Measurements from ENCODE around the gene CALR. TPM values are rescaled to one million over a fixed set of nuclear protein-coding genes. Genes with fewer than 3 reads are reported as not detected.

CALR gene
- polyA plus RNA-seq, 2 of the 4 experiments (the other 2 are of a cell fraction): 419 to 494 TPM

DNA sequence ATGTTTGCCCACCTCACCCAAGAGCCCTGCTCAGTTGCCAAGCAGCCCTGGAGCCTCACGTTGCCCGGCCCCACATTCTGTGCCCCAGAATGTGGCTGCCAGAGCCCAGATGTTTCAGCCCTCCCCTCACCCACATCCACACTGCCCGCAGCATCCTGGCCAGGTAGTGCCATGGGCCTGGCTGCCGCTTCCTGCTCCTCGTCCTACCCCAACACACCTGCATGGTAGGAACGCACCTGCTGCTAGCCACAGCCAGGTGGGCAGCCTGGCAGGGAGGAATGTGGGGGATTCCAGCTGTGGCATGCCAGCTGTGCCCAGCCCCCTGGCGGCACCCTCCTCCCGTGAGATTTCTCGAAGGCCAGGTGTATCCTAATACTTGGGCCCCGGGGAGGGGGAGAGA, 49.4 kb downstream of the CALR start:
- no peak overlapping the region for H3K4me3 ChIP-seq
- FAIRE-seq (no peak), DNase-seq (ENCODE audit: low read depth in 1 of 2, low spot score in 1 of 2) (no peak), ATAC-seq (no peak)
- no peak overlapping the region for H3K27ac ChIP-seq
- ChIA-PET CTCF (no interaction called here), POLR2A (no interaction called here)
- H3K4me1 ChIP-seq: 0 out of 3 replicates have a peak, but pooled peaks cover 3% of the 10 kb centered on the region
- TF ChIP-seq, protein P1, sequence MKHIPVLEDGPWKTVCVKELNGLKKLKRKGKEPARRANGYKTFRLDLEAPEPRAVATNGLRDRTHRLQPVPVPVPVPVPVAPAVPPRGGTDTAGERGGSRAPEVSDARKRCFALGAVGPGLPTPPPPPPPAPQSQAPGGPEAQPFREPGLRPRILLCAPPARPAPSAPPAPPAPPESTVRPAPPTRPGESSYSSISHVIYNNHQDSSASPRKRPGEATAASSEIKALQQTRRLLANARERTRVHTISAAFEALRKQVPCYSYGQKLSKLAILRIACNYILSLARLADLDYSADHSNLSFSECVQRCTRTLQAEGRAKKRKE (CRISPR knock-in tag; IDR thresholded peaks at IDR 0.05; ENCODE audit: low read depth): no peak
- TF ChIP-seq TFCP2L1 (CRISPR knock-in tag; IDR thresholded peaks at IDR 0.05) (no peak), RNF2 (IDR thresholded peaks at IDR 0.05; ENCODE audit: borderline replicate concordance, low read depth) (no peak), HEYL (CRISPR knock-in tag; IDR thresholded peaks at IDR 0.05) (no peak), ESRRA (IDR thresholded peaks at IDR 0.05; ENCODE audit: borderline replicate concordance, low read length) (no peak), MYC (IDR thresholded peaks at IDR 0.05; ENCODE audit: borderline replicate concordance, low read length) (no peak), JUNB (IDR thresholded peaks at IDR 0.05) (no peak), RARB (CRISPR knock-in tag; IDR thresholded peaks at IDR 0.05) (no peak), GATA3 (IDR thresholded peaks at IDR 0.05; ENCODE audit: borderline replicate concordance) (no peak), KDM1A (IDR thresholded peaks at IDR 0.05; ENCODE audit: low read depth) (no peak), HOXB13 (CRISPR knock-in tag; IDR thresholded peaks at IDR 0.05; ENCODE audit: low read depth) (no peak), FOSL2 (IDR thresholded peaks at IDR 0.05) (no peak), FOSL2 (CRISPR knock-in tag; IDR thresholded peaks at IDR 0.05) (no peak), MAFK (IDR thresholded peaks at IDR 0.05; ENCODE audit: partially characterized antibody) (no peak), RCOR1 (IDR thresholded peaks at IDR 0.05; ENCODE audit: low read depth, low read length) (no peak), FOSB (CRISPR knock-in tag; IDR thresholded peaks at IDR 0.05) (no peak), EHMT2 (IDR thresholded peaks at IDR 0.05; ENCODE audit: low read depth) (no peak), HDAC2 (IDR thresholded peaks at IDR 0.05) (no peak)
- TF ChIP-seq, protein P2, sequence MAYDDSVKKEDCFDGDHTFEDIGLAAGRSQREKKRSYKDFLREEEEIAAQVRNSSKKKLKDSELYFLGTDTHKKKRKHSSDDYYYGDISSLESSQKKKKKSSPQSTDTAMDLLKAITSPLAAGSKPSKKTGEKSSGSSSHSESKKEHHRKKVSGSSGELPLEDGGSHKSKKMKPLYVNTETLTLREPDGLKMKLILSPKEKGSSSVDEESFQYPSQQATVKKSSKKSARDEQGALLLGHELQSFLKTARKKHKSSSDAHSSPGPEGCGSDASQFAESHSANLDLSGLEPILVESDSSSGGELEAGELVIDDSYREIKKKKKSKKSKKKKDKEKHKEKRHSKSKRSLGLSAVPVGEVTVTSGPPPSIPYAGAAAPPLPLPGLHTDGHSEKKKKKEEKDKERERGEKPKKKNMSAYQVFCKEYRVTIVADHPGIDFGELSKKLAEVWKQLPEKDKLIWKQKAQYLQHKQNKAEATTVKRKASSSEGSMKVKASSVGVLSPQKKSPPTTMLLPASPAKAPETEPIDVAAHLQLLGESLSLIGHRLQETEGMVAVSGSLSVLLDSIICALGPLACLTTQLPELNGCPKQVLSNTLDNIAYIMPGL (CRISPR knock-in tag; IDR thresholded peaks at IDR 0.05; ENCODE audit: borderline replicate concordance): no peak
- TF ChIP-seq, protein P3, sequence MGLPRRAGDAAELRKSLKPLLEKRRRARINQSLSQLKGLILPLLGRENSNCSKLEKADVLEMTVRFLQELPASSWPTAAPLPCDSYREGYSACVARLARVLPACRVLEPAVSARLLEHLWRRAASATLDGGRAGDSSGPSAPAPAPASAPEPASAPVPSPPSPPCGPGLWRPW (IDR thresholded peaks at IDR 0.05): no peak
- TF ChIP-seq, protein P4, sequence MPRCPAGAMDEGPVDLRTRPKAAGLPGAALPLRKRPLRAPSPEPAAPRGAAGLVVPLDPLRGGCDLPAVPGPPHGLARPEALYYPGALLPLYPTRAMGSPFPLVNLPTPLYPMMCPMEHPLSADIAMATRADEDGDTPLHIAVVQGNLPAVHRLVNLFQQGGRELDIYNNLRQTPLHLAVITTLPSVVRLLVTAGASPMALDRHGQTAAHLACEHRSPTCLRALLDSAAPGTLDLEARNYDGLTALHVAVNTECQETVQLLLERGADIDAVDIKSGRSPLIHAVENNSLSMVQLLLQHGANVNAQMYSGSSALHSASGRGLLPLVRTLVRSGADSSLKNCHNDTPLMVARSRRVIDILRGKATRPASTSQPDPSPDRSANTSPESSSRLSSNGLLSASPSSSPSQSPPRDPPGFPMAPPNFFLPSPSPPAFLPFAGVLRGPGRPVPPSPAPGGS (IDR thresholded peaks at IDR 0.05): no peak
- WGBS (ENCODE audit: missing lambda C conversion rate): 58% methylated on average over 6 of the region's 10 CpGs
- H3K9me3 ChIP-seq: no peaks in the 10 kb centered on the region
- H3K4me2 ChIP-seq: no peak overlapping the region

DNA sequence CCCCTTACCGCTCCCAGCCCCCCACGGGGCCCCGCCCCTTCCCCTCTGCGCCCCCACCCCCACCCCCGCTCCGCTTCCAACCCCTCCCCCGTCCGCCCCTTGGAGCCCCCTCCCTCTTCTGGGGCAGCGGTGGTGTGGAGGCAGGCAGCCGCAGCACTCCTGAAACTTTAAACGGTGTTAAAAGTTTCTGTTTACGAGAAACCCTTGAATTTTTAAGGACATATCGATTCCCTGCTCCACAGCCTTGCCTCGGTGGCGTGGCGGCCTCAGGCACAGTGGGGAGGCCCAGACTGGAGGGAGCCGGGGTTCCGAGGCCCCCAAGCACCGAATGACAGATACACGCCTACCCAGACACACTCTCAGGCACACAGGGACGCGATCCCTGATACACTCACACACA, 52.0 kb downstream of the CALR start:
- WGBS (ENCODE audit: missing lambda C conversion rate): 83% methylated on average over 12 of the region's 22 CpGs

More for the DNA sequence above, 52.0 kb downstream of the CALR start:
- DNase-seq (ENCODE audit: low read depth in 1 of 2, low spot score in 1 of 2): no peak
- Histone ChIP-seq H3K4me3 (no peak overlapping the region), H3K4me1 (no peaks in the 10 kb centered on the region), H3K9me3 (no peaks in the 10 kb centered on the region), H3K4me2 (no peak overlapping the region), H3K27ac (no peak overlapping the region)
- CTCF ChIA-PET: interaction anchor here (0.6 to 1.0 kb wide), 3 partner anchors 64 to 165 kb away, joined by 3 to 4 read pairs (median 3); no protein-coding TSS in a partner anchor
- TF ChIP-seq, protein P1 (CRISPR knock-in tag; IDR thresholded peaks at IDR 0.05; ENCODE audit: low read depth): no peak
- TF ChIP-seq RCOR1 (IDR thresholded peaks at IDR 0.05; ENCODE audit: low read depth, low read length): no peak
- no peak for ATAC-seq
- FAIRE-seq: no peak
- POLR2A ChIA-PET: no interaction called here
